HG03469 (cell line): ENCODE results near the gene ITPRIPL2.

Experiments used
- ATAC-seq: cut with Tn5 transposase; IDR thresholded peaks from one replicate; pipeline ENCODE4 v1.9.1; 2021; ENCODE audit warnings: mild to moderate bottlenecking, moderate library complexity, moderate number of reproducible peaks; ENCODE audit not compliant: unreplicated experiment

Gene ITPRIPL2

DNA sequence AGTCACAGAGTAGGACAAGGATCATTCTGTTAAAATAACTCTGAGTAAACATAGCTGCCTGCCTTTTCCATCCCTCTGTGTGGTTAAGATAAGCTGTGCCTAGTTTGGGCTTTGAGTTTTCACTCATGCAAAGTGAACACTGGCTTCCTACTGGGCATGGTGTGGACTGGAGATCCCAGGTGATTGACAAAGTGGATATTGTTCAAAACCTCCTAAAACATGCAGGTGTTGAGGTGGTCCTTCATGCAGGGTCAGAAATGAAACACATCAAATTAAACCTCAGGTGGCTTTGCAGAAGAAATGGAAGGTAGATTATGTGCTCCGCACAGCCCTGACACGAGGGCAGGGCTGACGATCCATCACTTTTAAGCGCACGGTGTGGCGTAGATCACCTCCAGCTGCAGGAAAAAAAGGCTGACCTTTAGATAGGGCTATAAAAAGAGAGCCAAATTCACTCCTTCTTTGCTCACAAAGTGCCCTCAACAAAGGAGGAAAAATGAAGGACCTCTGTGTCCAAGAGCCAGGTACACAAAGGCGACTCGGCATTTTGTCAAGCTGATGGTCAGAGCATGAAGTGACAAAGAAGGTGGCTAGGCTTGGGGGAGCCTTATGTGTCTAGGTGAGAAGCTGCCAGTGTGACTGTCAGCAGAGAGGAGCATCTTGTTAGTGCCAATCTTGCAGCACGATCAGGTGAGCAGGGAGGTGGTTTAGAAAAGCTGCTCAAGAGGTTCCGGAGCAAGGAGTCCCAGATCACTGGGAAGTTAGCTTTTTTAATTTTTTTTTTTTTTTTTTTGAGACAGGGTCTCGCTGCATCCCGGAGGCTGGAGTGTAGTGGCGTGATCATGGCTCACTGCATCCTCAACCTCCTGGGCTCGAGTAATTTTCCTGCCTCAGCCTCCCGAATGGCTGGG, 19.9 kb upstream of the ITPRIPL2 start:
- ATAC-seq, result no peak

- no peak for ATAC-seq
These were observed 19.0 kb upstream of the ITPRIPL2 start for GRCh38 chr16:19094542-19095365.

DNA sequence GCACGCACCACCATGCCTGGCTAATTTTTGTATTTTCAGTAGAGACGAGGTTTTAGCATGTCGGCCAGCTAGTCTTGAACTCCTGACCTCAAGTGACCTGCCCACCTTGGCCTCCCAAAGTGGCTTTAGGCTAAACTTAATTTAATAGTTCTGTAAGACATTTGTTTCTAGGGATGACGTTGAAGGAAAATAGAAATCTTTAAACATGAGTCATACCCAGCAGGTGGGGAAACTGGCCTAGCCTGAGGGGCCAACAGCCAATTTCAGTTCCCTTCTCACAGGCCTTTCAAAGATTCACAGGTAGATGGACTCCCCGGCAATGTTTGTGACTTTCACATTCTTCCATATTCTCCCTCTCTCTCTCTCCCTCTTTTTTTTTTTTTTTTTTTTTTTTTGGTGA, 18.1 kb upstream of the ITPRIPL2 start:
- no peak for ATAC-seq

GRCh38 chr16:19098173-19098572, 15.6 kb upstream of the ITPRIPL2 start:
- no peak for ATAC-seq

DNA sequence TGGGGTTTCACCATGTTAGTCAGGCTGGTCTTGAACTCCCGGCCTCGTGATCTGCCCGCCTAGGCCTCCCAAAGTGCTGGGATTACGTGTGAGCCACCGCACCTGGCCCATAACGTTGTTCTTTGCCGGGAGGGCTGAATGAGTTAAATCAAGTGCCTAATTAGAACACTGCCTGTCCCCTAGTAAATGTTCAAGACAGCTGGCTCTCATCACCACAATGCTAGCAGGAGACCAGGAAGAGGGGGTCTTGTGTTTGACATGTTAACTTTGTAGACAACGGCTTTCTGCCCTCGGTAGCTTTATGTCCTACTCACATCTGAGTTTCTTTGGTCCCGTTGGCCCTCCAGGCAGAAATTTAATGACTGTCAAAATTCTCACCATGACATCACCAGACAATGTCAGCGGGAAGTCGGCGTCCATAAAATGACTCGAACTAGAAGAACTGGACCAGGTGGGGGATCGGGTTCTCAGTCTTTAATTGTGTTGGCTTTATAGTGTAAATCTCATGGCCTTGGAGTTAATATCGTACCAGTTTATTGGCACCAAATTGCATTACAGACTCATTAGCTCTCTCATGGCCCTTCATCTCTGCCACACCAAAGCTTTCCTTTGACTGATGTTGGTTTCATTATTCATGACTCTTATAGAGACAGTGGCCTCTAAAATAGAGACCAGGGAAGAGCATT, 11.4 kb upstream of the ITPRIPL2 start:
- no peak for ATAC-seq

GRCh38 chr16:19104607-19105006, 9.2 kb upstream of the ITPRIPL2 start:
- no peak for ATAC-seq

- ATAC-seq, result no peak
These were observed 8.6 kb upstream of the ITPRIPL2 start for GRCh38 chr16:19105131-19105530.

DNA sequence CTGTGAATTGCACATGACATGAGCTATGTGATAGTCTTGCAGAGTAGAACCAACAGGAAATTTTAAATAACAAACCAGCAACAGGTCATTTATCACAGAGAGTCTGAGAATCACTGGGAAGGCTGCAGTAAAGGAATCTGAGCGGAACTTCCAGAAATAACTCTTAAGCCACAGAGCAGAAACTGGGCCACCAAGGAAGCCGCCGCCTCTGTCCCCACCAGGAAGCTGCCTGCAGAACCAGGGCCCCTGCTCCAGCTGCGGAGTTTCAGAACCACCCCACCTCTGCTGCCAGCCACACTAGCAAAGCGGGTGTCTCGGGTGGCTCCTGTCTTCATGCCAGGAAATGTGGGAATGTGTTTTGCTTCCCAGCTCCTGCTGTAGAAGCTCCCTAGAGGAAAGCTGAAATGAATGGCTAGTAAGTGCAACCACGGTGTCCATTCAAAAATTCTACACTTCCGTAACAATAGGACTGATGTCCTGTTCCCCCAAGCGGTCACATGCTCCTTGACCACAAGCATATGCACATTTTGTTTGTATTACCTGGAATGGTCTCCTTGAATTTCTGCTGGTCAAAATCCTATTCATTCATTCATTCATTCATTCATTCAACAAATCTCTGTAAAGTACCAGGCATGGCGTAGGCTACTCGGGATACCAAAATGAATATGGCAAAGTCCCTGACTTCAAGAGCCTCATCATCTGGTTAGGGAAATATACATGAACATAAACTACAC, 7.7 kb upstream of the ITPRIPL2 start:
- no peak for ATAC-seq

DNA sequence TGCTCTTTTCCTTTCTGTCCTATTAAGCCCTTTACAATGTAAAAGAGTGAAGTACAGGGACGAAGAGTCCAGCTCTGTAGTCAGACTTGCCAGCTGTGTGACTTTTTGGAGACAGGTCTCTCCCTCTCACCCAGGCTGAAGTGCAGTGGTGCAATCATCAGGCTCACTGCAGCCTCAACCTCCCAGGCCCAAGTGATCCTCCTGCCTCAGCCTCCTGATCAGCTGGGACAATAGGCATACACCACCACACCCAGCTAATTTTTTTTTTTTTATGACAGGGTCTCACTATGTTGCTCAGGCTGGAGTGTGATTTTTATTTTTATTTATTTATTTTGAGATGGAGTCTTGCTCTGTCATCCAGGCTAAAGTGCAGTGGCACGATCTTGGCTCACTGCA, 7.1 kb upstream of the ITPRIPL2 start:
- no peak for ATAC-seq

- ATAC-seq, result no peak
These were observed 5.1 kb upstream of the ITPRIPL2 start for GRCh38 chr16:19108409-19109287.

- ATAC-seq, result no peak
These were observed 4.5 kb upstream of the ITPRIPL2 start for GRCh38 chr16:19109288-19109664.

DNA sequence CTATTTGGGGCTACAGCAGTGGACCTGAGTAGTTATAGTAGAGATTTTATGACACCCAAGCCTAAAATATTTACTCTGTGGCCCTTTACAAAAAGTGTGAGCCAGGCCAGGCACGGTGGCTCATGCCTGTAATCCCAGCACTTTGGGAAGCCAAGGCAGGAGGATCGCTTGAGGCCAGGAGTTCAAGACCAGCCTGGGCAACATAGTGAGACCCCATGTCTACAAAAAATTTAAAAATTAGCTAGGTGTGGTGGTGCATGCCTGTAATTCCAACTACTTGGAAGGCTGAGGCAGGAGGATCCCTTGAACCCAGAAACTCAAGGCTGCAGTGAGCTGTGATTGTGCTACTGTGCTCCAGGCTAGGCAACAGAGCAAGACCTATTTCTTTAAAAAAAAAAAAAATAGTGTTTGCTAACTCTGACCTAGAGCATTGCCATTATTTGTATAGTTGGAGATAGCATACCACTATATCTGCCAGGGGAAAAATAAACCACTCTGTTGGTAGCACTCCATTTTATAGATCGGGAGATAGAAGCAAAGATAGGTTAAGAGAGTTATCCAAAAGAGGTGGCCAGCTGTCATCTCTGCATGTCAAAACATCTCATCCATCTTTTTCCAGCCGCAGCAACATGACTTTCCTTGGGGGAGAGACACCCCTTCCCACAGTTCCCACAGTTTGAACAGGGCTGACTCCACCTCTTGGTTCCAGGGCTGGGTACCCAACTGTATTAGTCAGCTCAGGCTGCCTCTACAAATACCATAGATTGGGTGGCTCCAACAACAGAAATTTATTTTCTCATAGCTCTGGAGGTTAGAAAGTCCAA, 3.0 kb upstream of the ITPRIPL2 start:
- no peak for ATAC-seq

DNA sequence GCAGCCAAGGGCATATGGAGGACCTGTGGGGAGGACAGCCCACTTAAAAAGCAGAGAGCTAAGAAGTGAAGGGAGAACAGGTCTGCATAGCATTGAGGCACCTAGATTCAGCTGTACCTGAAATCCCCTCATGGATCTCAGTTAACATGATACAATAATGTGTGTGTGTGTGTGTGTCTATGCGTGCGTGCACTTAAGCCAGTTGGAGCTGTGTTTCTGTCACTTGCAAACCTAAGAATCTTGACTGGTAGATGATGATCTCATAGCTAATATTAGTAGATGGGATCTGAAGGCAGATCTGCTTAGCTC, 1.7 kb upstream of the ITPRIPL2 start:
- ATAC-seq, result no peak

DNA sequence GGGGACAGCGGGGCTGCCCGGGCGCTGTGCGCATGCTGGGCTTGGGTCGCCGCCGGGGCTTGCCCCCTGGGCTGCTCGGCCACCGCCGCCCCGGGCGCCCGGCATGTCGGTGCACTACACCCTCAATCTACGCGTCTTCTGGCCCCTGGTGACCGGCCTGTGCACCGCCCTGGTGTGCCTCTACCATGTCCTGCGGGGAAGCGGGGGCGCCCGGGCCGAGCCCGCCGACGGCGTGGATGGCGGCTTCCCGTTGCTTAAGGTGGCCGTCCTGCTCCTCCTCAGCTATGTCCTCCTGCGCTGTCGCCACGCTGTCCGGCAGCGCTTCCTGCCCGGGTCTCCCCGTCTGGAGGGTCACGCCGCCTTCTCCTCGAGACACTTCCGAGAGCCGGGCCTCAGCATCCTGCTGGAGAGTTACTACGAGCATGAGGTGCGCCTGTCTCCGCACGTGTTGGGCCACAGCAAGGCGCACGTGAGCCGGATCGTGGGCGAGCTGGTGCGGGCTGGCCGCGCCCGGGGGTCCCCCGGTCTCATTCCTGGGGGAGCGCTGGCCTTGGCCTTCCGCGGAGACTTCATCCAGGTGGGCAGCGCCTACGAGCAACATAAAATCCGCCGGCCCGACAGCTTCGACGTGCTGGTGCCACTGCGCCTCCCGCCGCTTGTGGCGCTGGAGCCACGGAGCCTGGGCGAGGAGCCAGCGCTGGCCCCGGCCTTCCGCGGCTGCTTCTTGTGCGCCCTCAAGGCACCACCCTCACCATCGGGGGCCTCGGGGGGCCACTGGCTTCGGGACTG, 789 bp downstream of the ITPRIPL2 start:
- ATAC-seq, result no peak

DNA sequence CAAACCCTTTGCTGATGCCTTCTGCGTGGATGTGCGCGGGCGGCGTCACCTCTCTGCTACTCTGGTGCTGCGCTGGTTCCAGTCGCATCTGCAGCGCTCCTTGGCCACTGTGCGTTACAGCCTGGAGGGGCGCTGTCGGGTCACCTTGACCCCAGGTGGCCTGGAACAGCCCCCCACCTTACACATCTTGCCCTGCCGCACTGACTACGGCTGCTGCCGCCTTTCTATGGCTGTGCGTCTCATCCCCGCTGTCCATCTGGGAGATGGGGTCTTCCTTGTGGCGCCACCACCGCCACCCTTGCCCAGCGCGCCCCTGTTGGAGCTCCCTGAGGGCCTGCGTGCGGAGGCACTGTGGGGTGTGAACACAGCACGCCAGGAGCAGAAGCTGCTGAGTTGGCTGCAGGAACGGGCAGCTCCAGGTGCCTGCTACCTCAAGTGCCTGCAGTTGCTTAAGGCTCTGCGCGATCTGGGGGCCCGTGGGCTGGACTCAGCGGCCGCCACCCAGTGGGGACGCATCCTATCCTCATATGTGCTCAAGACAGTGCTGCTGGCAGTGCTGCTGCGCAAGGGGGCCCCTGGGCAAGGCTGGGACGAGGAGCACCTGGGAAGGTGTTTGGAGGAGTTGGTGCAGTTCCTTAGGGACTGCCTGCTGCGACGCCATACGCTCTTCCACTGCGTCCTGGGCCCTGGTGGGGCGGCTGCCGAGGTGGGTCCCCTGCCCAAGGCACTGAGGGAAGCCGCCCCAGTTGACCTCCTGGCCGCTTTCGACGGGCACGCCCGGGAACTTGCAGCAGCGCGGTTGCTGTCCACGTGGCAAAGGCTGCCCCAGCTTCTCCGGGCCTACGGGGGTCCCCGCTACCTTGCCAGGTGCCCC, 1.6 kb downstream of the ITPRIPL2 start:
- ATAC-seq, result no peak

DNA sequence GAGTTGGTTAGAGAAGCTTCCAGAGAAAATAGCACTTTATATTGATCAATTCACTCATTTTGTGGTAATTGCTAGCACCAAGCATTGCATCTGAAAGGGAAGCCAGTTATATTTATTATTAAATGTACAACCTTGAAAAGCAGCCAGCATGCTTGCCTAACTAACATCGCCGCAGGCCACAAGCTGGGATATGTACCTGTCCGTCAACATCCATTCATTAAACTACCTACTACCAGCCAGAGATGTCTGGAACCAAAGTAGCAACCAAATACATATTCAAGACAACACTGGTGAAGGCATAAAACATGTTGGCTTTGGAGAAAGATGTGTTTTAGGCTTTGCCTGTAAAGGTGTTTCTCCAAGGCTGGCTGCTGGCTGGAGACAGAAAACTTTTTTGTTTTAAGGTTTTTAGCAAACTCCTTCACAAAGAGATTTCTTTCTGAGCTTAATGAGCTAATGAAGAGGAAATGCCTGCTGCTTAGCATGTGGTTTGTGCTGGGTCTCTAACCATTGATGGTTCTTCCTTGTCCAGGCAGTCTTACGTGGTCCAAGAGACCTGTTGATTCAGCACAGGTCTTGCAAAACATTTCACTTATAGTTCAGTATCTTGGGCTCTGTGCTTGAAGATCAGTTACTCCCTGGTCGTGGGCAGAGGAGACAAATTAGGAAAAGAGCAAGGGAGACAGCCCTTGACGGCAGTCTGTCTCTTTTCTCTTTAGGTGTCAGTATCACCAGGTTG, 3.1 kb downstream of the ITPRIPL2 start:
- no peak for ATAC-seq
